Measurements from ENCODE around the gene SLC16A7. TPM values are rescaled to one million over a fixed set of nuclear protein-coding genes. Genes with fewer than 3 reads are reported as not detected.

The SLC16A7 gene
- total RNA-seq, 1 donor from 2014 or later, result 2.9 TPM

- no peak overlapping the region for H3K27ac Mint-ChIP-seq (ENCODE audit: unreplicated experiment)
- H3K4me3 Mint-ChIP-seq, result no peak overlapping the region
- H3K27me3 Mint-ChIP-seq (ENCODE audit: low read depth), result peaks cover 5% of the 10 kb centered on the region
- no peaks in the 10 kb centered on the region for H3K4me1 Mint-ChIP-seq
- no peak for TF ChIP-seq CTCF (conservative IDR thresholded peaks at IDR 0.05)
- no peak for DNase-seq (ENCODE audit: low read depth, low spot score)
- H3K36me3 Mint-ChIP-seq (ENCODE audit: low read depth), result no peaks in the 10 kb centered on the region
- peaks cover 6% of the 10 kb centered on the region for H3K9me3 Mint-ChIP-seq
These were observed 20.0 kb upstream of the SLC16A7 start for GRCh38 chr12:59575826-59576225.

- Mint-ChIP-seq H3K27me3 (ENCODE audit: low read depth) (peaks cover 5% of the 10 kb centered on the region), H3K4me1 (no peaks in the 10 kb centered on the region), H3K4me3 (no peak overlapping the region), H3K36me3 (ENCODE audit: low read depth) (no peaks in the 10 kb centered on the region), H3K27ac (ENCODE audit: unreplicated experiment) (no peak overlapping the region), H3K9me3 (no peaks in the 10 kb centered on the region)
- no peak for DNase-seq (ENCODE audit: low read depth, low spot score)
- no peak for TF ChIP-seq CTCF (conservative IDR thresholded peaks at IDR 0.05)
These were observed 17.6 kb upstream of the SLC16A7 start for GRCh38 chr12:59578254-59578653.

DNA sequence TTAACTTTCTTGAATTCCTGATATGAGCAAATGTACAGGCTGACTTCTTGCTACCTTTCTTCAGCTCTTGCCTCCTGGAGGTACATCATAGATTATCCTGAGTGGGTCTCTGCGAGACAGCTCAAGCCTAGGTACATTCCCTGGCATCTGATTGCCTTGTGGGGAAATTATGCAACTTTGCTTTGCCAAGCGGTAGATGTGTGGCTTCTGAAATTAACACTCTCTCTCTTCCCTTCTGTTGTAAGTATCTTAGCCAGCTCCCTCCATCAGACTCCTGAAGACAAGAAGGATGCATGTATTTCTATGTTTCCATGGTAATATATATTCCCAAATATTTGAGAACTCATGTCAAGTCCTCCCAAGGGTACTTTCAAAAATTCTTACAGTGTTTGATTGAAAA is 16.2 kb upstream of the SLC16A7 start:
- no peaks in the 10 kb centered on the region for H3K36me3 Mint-ChIP-seq (ENCODE audit: low read depth)
- no peaks in the 10 kb centered on the region for H3K9me3 Mint-ChIP-seq
- no peak for TF ChIP-seq CTCF (conservative IDR thresholded peaks at IDR 0.05)
- no peak for DNase-seq (ENCODE audit: low read depth, low spot score)
- H3K4me1 Mint-ChIP-seq, result no peaks in the 10 kb centered on the region
- H3K27me3 Mint-ChIP-seq (ENCODE audit: low read depth), result peaks cover 5% of the 10 kb centered on the region
- no peak overlapping the region for H3K4me3 Mint-ChIP-seq
- H3K27ac Mint-ChIP-seq (ENCODE audit: unreplicated experiment), result no peak overlapping the region

DNA sequence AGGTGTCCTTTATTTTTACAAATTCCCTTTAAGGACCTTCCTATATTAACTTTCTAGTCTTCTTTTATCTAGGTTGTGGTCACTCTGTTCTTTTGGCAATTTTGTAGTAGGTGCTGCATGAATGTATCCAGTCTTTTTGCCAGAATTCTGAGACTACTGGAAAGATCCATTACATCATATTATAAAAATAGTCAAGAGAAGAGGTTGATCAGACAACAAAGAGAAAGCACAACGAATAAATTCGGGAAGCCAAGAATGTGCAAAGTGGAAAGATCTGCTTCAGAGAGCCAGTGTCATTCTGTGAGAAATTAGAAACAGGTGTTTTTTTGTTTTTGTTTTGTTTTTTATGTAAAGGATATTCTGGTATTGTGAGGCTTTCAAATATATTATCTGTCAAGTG is 15.8 kb upstream of the SLC16A7 start:
- H3K27ac Mint-ChIP-seq (ENCODE audit: unreplicated experiment), result no peak overlapping the region

DNA sequence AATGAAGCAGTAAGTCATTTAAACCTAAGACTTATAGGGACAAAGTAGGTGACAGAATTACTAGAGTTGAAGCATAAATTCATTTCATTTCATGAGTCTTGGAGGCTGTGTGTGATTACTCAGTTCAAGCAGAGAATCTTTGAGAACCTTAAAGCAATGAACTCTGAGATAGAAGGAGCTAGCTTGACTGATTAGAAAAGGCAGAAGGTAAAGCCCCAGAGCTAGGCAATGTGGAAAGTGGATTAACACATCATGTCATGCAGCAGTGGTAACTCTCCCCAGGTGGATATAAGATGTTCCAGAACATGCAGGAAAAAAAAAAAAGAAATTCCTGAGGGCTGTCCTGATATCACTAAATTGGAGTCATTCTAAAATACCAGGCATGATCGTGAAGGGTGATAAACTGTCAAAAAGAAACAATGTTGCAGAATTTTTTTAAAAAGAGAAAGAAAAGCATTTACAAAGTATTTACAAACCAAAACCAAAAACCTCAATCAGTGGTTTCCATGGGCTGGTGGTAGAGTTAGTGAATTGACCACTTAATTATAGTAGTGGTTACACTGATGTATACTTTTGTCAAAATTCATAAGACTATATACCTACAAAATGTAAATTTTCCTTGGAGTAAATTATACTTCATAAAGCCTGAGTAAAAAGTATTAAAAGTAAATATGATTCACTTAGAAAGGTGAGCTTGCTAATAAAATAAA is 12.7 kb upstream of the SLC16A7 start:
- DNase-seq (ENCODE audit: low read depth, low spot score), result no peak
- Mint-ChIP-seq H3K27me3 (ENCODE audit: low read depth) (peaks cover 5% of the 10 kb centered on the region), H3K36me3 (ENCODE audit: low read depth) (no peaks in the 10 kb centered on the region), H3K27ac (ENCODE audit: unreplicated experiment) (no peak overlapping the region), H3K9me3 (no peaks in the 10 kb centered on the region), H3K4me3 (no peak overlapping the region), H3K4me1 (no peaks in the 10 kb centered on the region)
- no peak for TF ChIP-seq CTCF (conservative IDR thresholded peaks at IDR 0.05)

More for the DNA sequence above, 15.8 kb upstream of the SLC16A7 start:
- no peaks in the 10 kb centered on the region for H3K9me3 Mint-ChIP-seq
- H3K27me3 Mint-ChIP-seq (ENCODE audit: low read depth), result peaks cover 5% of the 10 kb centered on the region
- no peak for DNase-seq (ENCODE audit: low read depth, low spot score)
- no peaks in the 10 kb centered on the region for H3K36me3 Mint-ChIP-seq (ENCODE audit: low read depth)
- no peak for TF ChIP-seq CTCF (conservative IDR thresholded peaks at IDR 0.05)
- no peak overlapping the region for H3K4me3 Mint-ChIP-seq
- no peaks in the 10 kb centered on the region for H3K4me1 Mint-ChIP-seq
